Sigmoid colon (tissue), 4 donors: Measurements from ENCODE around the gene SART3.

Source experiments
- POLR2A ChIP-seq, 2 donors: fragments of 450-650 bp; IDR thresholded peaks; one replicate each; pipeline ENCODE4 v1.6.1; 2016; ENCODE audit warnings: antibody characterized with exemption in 2 of 2, mild to moderate bottlenecking in 2 of 2, moderate library complexity in 2 of 2
- POLR2AphosphoS5 ChIP-seq, 4 donors: sonication (generic); formaldehyde crosslinking; IDR thresholded peaks; one replicate each; pipeline ENCODE4 v1.6.1; 2017; ENCODE audit warnings: antibody characterized with exemption in 4 of 4

- TF ChIP-seq POLR2A (IDR thresholded peaks at IDR 0.05): no peak
- TF ChIP-seq POLR2AphosphoS5 (IDR thresholded peaks at IDR 0.05): no peak
These were observed 65.0 kb downstream of the SART3 start for GRCh38 chr12:108495823-108496579.
